ENCODE measurements around the gene ADCY5.

DNA sequence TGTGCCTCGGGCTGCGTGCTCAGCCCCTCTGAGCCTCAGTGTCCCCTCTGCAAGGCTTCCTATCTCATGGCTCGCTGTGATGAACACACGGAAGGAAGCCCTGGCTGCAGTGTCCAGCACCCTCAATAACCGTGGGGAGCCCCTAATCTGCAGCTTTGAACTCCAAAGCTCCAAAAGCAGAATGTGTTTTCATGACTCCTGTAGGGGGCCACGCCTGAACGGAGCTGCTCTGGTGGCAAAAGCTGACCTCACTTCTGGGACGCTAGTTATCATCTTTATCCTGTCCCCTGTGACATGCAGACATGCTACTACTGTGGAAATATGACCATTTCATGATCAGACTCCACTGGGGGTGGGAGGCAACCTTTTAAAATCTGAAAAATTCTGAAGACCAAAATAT is 148.3 kb downstream of the ADCY5 start:
- TF ChIP-seq ELF4 (IDR thresholded peaks at IDR 0.05) (no peak), LEF1 (IDR thresholded peaks at IDR 0.05; ENCODE audit: borderline replicate concordance) (no peak), BHLHE40 (IDR thresholded peaks at IDR 0.05; ENCODE audit: borderline replicate concordance) (no peak), FOXK2 (IDR thresholded peaks at IDR 0.05) (no peak)

All from HEK293T (cell line).